Stimulated activated naive CD8-positive, alpha-beta T cell treated with anti-CD3 and anti-CD28 coated beads, Interleukin-15, Interleukin-2, amounts not matched to agents 100 ng/mL and 50 ng/mL, for 24 hours (primary cell): ENCODE results near the gene YKT6.

Experiments used
- H3K27ac Mint-ChIP-seq: one replicate; pipeline ENCODE4 v1.8.0; 2021; ENCODE audit warnings: mild to moderate bottlenecking, mixed read lengths
- H3K27me3 Mint-ChIP-seq: one replicate; pipeline ENCODE4 v1.8.0; 2021; ENCODE audit warnings: mixed read lengths
- H3K36me3 Mint-ChIP-seq: one replicate; pipeline ENCODE4 v1.8.0; 2021; ENCODE audit warnings: low read depth, mixed read lengths
- H3K4me1 Mint-ChIP-seq: one replicate; pipeline ENCODE4 v1.8.0; 2021; ENCODE audit warnings: low read depth, mixed read lengths
- H3K4me3 Mint-ChIP-seq: one replicate; pipeline ENCODE4 v1.8.0; 2021; ENCODE audit warnings: mild to moderate bottlenecking, mixed read lengths
- H3K9me3 Mint-ChIP-seq: one replicate; pipeline ENCODE4 v1.8.0; 2021; ENCODE audit warnings: mixed read lengths

The YKT6 gene

GRCh38 chr7:44200699-44201461 is at the start of gene YKT6:
YKT6 (plus strand) TSS chr7:44200978; CDS start chr7:44201136, 158 bp downstream.
- Mint-ChIP-seq H3K27me3 (peaks cover 5% of the 10 kb centered on the region), H3K36me3 (peaks cover 21% of the 10 kb centered on the region), H3K4me3 (peak within 1 kb of the TSS; percentile 89), H3K4me1 (peaks cover 33% of the 10 kb centered on the region), H3K27ac (peak within 1 kb of the TSS; percentile 82), H3K9me3 (no peaks in the 10 kb centered on the region)

GRCh38 chr7:44151956-44152355 is 48.8 kb upstream of the YKT6 start:
- H3K9me3 Mint-ChIP-seq: no peaks in the 10 kb centered on the region
- H3K4me1 Mint-ChIP-seq: no peaks in the 10 kb centered on the region
- H3K27ac Mint-ChIP-seq: no peak overlapping the region
- no peaks in the 10 kb centered on the region for H3K27me3 Mint-ChIP-seq
- H3K36me3 Mint-ChIP-seq: no peaks in the 10 kb centered on the region
- H3K4me3 Mint-ChIP-seq: no peak overlapping the region

GRCh38 chr7:44152971-44153947 is 47.5 kb upstream of the YKT6 start:
- Mint-ChIP-seq H3K9me3 (no peaks in the 10 kb centered on the region), H3K27me3 (no peaks in the 10 kb centered on the region), H3K4me1 (no peaks in the 10 kb centered on the region), H3K27ac (no peak overlapping the region), H3K4me3 (no peak overlapping the region), H3K36me3 (no peaks in the 10 kb centered on the region)

GRCh38 chr7:44153948-44154335 is 46.8 kb upstream of the YKT6 start:
- no peaks in the 10 kb centered on the region for H3K36me3 Mint-ChIP-seq
- no peak overlapping the region for H3K27ac Mint-ChIP-seq
- no peaks in the 10 kb centered on the region for H3K27me3 Mint-ChIP-seq
- H3K4me3 Mint-ChIP-seq: no peak overlapping the region
- H3K9me3 Mint-ChIP-seq: no peaks in the 10 kb centered on the region
- H3K4me1 Mint-ChIP-seq: no peaks in the 10 kb centered on the region

- Mint-ChIP-seq H3K9me3 (no peaks in the 10 kb centered on the region), H3K4me1 (no peaks in the 10 kb centered on the region), H3K4me3 (no peak overlapping the region), H3K27me3 (no peaks in the 10 kb centered on the region), H3K36me3 (no peaks in the 10 kb centered on the region), H3K27ac (no peak overlapping the region)
These were observed 46.1 kb upstream of the YKT6 start for GRCh38 chr7:44154703-44155102.

GRCh38 chr7:44155191-44156185 is 45.3 kb upstream of the YKT6 start:
- no peak overlapping the region for H3K27ac Mint-ChIP-seq
- H3K9me3 Mint-ChIP-seq: no peaks in the 10 kb centered on the region
- no peaks in the 10 kb centered on the region for H3K36me3 Mint-ChIP-seq
- no peak overlapping the region for H3K4me3 Mint-ChIP-seq
- H3K4me1 Mint-ChIP-seq: no peaks in the 10 kb centered on the region
- no peaks in the 10 kb centered on the region for H3K27me3 Mint-ChIP-seq

GRCh38 chr7:44156453-44157010 is 44.2 kb upstream of the YKT6 start:
- H3K4me1 Mint-ChIP-seq: no peaks in the 10 kb centered on the region
- no peaks in the 10 kb centered on the region for H3K9me3 Mint-ChIP-seq
- no peak overlapping the region for H3K27ac Mint-ChIP-seq
- H3K36me3 Mint-ChIP-seq: no peaks in the 10 kb centered on the region
- no peaks in the 10 kb centered on the region for H3K27me3 Mint-ChIP-seq
- no peak overlapping the region for H3K4me3 Mint-ChIP-seq

- H3K27ac Mint-ChIP-seq: no peak overlapping the region
- no peaks in the 10 kb centered on the region for H3K4me1 Mint-ChIP-seq
- H3K4me3 Mint-ChIP-seq: no peak overlapping the region
- H3K36me3 Mint-ChIP-seq: no peaks in the 10 kb centered on the region
- no peaks in the 10 kb centered on the region for H3K27me3 Mint-ChIP-seq
- H3K9me3 Mint-ChIP-seq: no peaks in the 10 kb centered on the region
These were observed 43.4 kb upstream of the YKT6 start for GRCh38 chr7:44157116-44158080.

GRCh38 chr7:44158096-44158872 is 42.5 kb upstream of the YKT6 start:
- no peak overlapping the region for H3K4me3 Mint-ChIP-seq
- no peaks in the 10 kb centered on the region for H3K27me3 Mint-ChIP-seq
- H3K4me1 Mint-ChIP-seq: no peaks in the 10 kb centered on the region

GRCh38 chr7:44158873-44159631 is 41.7 kb upstream of the YKT6 start:
- Mint-ChIP-seq H3K36me3 (no peaks in the 10 kb centered on the region), H3K9me3 (no peaks in the 10 kb centered on the region), H3K4me3 (no peak overlapping the region), H3K4me1 (no peaks in the 10 kb centered on the region), H3K27ac (no peak overlapping the region), H3K27me3 (no peaks in the 10 kb centered on the region)

More at GRCh38 chr7:44158096-44158872, 42.5 kb upstream of the YKT6 start:
- no peaks in the 10 kb centered on the region for H3K9me3 Mint-ChIP-seq
- H3K27ac Mint-ChIP-seq: no peak overlapping the region
- H3K36me3 Mint-ChIP-seq: no peaks in the 10 kb centered on the region

GRCh38 chr7:44159824-44160630 is 40.8 kb upstream of the YKT6 start:
- H3K27me3 Mint-ChIP-seq: no peaks in the 10 kb centered on the region
- no peak overlapping the region for H3K27ac Mint-ChIP-seq
- no peaks in the 10 kb centered on the region for H3K4me1 Mint-ChIP-seq
- no peak overlapping the region for H3K4me3 Mint-ChIP-seq
- H3K36me3 Mint-ChIP-seq: no peaks in the 10 kb centered on the region
- no peaks in the 10 kb centered on the region for H3K9me3 Mint-ChIP-seq
